Kidney glomerular epithelial cell (primary cell): ENCODE data around the gene SULT1E1.
"Not testable (repeated sequence)": the region's sequence is repeated elsewhere in the genome, so short reads cannot be mapped to it uniquely, and the experiment has no call there.

Experiments
- DNase-seq: peaks from one replicate; lab custom pipeline; 2025; lab: John Stamatoyannopoulos, UW

SULT1E1 gene

DNA sequence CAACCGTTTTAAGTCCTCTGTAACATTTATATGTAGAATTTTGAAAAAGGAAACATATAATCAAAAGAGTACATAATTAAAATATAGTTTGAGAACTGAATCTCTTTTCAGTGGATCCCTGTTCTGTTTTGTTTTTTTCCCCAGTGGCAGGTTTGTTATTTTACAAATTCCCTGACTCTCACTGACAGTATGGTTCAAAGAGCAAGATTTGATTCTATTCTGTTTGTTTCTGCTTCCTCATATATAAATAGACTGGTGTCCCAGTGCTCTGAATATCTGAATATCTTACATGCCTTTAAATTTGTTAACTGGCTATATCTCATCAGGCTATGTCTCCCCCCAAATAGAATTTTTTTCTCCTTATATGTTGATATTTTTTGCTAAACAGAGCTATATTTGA, 16.6 kb downstream of the SULT1E1 start:
- DNase-seq: no peak

DNA sequence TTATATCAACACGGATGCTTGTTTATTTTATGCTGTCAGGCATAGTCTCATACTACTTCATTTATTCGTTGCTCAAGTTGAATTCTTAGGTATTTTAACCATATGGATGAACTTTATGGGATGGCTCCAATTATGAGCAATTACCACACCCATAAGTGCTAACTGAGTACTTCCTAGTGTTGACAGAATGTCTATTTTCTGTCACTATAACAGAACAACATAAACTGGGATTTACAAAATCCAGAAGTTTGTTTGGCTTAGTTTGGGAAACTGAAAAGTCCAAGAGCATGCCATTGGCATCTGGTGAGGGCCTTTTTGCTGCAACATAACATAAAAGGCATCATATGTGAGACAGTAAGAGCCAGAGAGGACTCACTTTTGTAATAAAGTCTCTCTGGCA, 21.0 kb downstream of the SULT1E1 start:
- DNase-seq: no peak

DNA sequence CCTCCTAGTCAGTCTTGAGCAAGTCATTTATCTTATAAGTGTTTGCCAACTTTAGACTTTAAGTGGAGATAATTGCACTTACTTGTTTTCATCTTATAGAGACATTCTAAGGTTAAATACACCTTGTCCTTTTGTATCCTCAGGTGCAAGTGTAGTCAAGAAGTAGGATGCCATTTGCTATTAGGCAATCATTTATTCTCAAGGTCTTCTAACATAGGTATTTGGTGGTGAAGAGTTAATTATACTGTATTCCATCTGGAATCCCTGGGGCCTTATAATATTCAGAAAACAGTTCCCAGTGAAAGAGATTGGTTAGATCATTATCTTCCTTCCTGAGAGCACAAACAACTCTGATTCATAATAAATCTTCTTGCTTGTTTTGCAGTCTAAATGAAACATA, 23.7 kb downstream of the SULT1E1 start:
- DNase-seq: no peak

DNA sequence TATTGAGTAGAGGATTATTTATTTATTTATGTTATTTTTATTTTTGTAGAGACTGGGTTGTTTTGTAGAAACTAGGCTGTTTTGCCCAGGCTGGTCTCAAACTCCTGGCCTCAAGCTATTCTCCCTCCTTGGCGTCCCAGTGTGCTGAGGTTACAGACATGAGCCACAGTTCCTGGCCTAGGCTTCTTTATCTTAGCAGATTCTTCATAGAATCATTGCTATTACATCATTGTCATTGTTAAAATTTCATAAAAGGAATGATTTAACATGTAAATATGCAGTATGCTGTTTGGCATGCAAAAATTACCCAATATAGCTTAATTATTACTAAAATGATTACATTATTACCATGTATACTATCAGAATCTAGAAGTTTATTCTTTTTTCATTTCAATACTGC, 24.2 kb downstream of the SULT1E1 start:
- DNase-seq: no peak

DNA sequence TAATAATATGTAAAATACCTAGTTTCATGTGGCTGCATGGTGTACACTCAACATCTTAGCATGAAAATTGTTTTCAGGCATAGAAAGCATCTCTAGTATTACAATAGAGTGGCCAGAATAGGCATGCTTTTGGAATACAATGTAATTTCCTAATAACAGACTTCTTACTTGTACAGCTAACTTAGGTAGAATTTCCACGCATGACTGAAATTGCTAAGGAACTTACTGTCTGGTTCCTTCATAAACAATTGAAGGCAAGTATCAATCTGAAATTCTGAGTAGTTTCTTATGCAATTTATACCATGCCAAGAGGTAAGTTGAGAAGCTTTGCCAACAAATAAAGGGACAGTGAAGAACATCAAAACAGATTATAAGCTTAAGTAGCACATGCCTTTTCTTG, 26.7 kb downstream of the SULT1E1 start:
- DNase-seq: no peak

DNA sequence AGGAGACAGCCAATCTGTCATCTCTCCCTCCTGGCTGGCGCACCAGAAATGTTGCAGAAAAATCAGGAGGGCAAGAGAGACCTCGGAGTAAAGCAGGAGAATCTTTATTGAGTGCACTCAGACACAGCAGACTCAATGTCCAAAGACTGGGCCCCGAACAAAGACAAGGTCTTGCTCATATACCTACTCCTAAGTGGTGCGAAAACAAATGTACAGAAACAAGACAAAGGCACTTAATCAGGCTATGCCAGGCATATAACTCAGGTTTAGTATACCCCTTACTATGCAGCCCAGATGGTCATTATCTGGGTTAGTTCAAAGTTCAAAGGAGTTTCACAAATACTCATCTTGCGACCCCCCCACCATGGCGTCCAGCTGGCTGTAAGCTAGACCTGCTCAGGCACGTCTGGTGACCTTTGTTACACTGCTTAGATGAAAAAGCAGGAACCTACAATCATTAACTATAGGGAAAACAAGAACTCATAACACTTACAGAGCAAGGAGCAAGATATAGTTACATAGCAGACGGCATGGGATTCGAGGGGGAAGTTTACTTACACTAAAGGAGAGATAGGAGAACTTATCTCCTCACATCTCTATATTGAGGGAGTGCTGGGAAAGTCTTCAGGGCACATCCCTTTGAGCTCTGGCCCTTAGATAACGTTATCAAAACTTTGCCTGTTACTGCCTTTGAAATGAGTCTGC, 27.5 kb downstream of the SULT1E1 start:
- peak; percentile 32 for DNase-seq

DNA sequence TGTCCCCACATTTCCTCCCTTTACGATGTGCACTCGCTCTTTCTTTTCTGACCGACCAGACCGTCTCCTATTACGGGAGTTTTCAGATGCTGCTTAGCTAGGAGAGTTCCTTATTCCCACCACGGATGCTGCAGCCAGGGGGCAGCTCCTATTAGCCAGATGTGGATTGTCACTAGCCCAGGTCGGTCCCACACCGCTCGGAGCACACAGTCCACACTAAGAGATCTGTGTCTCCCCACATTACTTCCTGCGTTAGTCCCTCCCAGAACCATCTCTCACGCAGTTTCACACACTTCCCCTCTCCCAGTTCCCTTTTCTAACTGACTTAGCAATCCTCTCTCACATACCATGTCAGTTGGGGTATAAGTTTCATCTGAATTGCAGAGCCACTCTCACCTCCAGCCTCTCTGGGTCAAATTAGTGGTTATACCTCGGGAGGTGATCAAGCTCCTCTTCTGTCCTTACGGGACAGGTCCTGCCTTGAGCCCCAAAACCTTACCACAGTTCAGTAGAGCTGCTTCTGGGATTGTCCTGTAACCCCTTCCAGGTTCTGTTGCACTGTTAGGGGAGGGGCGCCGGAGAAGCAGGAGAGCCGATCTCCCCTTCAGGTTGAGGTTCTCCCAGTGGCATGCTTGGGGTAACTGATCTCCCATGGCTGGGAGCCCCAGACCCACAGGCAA, 28.2 kb downstream of the SULT1E1 start:
- no peak for DNase-seq

DNA sequence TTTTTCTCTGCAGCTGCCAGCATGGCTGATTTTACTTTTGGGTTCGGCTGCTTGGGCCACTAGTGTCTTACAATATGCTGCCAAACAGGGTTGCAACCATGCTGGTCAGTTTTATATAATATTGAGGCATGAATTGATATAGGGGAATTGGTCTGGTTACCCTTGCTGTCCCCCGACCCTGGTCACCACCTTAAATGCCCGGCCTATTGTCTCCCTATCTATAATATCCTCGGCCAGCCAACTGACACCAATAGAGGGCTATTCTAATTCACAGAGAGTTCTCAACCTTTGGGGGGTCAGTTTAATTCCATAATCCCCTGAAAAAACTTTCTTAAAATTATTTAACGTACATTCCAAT, 28.7 kb downstream of the SULT1E1 start:
- DNase-seq: no peak

DNA sequence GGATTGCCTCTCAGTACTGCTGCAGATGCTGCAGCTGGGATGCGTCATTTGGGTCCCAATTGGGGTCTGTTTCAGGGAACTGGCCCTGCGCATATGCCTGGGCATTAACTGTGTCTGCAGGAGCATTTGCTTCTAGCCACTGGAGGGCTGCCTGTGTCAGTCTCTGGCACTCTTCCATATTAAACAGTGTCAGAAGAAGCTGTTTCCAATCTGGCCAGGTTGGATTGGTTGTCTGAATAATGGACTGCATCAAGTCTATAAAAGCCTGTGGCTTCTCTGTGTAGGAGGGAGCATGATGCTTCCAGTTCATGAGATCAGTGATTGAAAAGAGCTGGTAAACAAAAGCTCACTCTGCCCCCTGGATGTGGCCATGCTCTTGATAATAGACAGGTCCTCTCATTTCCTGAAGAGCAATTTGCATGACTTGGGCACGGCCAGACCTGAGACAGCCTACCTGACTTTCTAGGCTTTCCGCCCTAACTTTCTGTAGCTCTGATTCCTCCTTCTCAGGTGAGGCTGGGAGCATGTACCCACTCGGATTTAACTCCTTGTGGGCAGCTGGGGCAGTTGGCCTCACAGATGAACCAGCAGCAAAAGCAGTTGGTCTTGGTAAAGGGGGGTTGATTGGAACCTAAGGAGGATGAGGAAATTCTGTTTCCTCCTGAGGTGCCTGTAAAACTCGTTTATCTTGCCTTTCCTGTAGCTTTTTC, 29.2 kb downstream of the SULT1E1 start:
- DNase-seq: peak; percentile 49

DNA sequence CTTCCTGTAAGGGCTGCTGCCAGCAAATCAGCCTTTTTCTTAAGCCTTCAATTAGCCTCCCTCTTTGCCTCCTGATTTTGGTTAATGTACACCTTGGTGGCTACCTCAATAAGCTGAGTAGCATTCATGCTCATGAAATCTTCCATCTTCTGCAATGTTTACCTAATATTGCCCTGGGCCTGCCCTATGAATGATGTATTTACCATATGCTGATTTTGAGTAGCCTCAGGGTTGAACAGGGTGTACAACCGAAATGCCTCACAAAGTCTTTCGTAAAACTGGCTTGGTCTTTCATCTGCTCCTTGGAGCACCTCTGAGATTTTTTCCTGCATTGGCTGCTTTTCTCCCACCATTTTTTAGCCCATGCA, 29.8 kb downstream of the SULT1E1 start:
- no peak for DNase-seq

DNA sequence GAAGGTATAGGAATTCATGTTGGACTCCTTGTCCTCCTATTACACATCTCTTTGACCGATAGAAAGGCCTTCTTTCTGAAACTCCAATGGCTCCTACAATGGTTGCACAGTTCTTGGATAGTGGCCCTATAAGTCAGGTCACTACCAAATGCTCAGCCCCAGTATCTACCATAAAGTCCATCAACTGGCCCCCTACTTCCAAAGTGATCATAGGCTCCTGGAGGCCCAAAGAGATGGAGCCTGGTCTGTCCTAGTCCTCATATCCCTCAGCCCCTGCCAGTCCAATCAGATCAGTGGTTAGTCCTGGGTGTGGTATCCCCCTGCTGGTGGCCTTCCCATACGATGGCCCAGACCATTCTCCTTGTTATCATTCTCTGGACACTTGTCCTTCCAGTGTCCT, 30.3 kb downstream of the SULT1E1 start:
- no peak for DNase-seq

DNA sequence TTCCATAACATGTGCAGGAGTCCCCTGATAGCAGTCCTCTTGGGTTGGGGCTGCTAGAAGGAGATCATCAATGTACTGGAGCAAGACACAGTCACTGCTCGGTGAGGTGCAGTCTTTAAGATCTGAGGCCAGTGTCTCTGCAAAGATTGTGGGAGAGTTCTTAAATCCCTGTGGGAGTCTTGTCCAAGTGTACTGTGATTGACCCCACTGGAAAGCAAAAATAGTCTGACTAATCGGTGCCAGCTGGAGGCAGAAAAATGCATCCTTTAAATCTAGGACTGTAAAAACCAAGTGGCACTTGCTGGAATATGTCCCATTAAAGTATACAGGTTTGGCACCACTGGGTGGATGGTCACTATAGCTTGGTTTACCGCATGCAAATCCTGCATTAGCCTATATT, 31.1 kb downstream of the SULT1E1 start:
- DNase-seq: no peak

DNA sequence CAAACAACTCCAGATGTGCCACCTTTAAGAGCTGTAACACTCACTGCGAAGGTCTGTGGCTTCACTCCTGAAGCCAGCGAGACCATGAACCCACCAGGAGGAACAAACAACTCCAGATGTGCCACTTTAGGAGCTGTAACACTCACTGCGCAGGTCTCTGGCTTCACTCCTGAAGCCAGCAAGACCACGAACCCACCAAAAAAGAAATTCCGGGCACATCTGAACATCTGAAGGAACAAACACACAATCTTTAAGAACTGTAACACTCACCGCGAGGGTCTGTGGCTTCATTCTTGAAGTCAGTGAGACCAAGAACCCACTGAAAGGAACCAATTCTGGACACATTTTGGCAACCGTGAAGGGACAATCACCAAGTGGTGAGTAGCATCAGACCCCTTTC, 34.9 kb downstream of the SULT1E1 start:
- DNase-seq: not testable (repeated sequence)

DNA sequence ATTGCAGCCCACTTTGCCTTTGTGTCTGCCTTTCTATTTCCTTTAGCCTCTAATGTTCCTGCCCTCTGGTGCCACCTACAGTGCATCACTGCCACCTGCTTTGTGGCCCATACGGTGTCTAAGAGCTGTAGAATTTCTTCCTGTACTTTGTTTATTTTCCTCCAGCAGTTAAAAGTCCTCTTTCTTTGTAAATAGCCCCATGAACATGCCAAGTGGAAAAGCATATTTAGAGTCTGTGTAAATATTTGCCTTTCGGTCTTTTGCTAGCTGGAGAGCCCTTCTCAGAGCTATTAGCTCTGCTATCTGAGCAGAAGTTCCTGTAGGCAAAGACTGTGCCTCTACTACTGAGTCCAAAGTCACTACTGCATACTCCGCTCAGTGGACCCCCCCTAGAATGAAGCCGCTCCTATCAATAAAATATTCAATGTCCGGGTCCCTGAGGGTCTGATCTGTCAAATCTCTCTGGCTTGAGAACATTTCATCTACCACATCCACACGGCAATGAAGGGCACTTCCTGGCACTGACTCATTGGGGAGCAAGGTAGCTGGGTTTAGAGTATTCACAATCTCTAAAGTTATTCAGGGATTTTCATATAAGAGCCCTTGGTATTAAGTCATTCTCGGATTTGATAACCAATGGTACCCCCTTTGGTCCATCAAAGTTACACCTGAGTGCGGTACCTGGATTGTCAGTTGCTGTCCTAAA, 36.3 kb downstream of the SULT1E1 start:
- peak; percentile 33 for DNase-seq

DNA sequence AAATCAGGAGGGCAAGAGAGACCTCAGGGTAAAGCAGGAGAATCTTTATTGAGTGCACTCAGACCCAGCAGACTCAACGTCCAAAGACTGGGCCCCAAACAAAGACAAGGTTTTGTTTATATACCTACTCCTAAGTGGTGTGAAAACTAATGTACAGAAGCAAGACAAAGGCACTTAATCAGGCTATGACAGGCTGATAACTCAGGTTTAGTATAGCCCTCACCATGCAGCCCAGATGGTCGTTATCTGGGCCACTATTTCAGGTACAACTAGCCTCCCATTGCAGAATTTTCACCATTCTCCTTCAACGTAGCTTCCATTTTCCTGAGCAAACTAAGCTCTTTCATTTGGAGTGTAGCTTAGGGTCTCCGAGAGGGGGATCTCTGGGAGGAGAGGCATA, 36.9 kb downstream of the SULT1E1 start:
- no peak for DNase-seq

DNA sequence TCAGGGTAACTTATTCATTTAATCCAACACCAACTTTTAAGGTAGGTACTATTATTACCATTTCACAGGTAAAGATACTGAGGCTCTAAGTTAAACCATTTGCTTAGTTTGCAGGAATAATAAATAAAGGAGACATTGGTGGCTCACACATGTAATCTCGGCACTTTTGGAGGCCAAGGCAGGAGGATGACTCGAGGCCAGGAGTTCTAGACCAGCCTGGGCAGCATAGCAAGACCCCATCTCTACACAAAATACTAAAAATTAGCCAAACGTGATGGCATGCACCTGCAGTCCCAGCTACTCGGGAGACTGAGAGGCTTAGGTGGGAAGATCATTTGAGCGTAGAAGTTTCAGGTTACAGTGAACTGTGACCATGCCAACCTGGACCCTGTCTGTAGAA, 37.7 kb downstream of the SULT1E1 start:
- no peak for DNase-seq

DNA sequence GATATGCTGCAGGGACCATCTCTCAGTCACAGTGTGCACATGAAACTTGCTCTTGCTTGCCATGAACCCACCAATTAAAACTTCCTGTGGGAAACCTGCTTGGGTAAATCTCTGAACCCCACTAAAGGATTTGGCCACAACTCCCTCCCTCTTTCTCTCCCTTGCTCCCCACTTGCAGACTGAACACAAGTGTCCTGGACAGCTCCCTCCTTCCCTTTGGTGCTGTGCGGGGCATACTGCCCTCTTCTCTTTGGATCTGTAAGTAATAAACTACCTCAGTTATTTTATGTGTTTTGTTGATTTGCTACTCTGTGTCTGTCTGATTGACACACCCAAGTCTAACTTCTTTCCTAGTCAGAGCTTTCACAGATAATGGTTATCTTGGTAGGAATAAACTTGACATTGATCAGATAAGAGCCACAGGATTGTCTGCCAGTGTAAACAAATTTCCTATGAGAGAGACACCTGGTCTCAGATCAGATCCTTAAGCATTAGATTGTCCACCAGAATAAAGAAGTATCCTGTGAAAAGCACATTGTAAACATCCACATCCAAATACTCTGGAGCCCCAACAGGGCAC, 41.8 kb downstream of the SULT1E1 start:
- DNase-seq: no peak

DNA sequence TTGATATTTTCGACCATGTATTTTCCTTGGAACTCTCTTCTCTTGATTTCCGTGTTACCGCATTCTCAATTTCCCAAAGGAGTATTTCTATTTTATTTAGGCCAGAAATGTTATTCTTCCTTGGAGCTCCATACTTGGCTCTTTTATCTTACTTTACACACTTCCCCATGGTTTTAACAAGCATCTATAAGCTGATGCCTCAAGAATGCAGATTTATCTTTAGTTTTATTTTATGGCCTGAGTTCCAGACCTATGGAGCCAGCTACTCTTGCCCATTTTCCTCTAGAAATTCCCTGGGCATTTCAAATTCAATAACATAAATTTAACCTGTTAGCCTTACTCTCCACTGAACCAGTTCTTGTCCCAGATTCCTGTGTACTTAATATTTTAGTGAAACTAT, 43.7 kb downstream of the SULT1E1 start:
- DNase-seq: no peak

DNA sequence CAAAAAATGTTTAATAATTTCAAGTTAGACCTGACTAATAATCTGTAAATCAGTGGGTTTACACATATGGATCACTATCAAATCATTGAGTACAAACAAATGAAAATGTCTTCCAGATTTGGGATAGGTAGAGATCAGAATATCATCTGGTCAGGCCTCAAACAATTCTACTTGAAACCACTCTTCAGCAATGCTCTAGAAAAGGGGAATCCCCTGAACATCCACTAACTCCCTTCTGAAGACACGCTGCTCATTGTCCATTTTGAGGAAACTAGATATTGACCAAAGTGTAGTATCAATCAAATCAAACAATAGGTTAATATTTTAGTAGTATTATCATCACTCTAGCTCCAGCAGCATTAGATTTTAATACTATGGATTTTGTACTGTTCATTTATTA, 46.3 kb downstream of the SULT1E1 start:
- no peak for DNase-seq

DNA sequence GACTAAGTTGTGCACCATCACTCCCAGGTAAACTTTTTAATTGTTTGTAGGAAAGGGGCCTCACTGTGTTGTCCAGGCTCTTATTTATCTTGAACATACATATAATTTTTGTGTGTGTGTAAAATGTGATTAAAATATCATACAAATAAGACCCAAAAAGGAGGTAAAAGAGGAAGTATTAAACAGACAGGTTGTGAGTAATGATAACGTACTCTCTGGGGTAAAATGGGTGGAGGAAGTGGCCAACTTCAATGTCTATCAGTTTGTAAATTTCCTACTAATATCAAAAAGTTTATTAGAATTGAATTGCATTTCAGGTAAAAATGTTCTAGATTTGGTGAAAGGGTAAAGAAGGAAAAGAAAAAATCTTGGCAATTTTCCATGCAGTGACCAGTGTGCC, 48.8 kb downstream of the SULT1E1 start:
- no peak for DNase-seq

DNA sequence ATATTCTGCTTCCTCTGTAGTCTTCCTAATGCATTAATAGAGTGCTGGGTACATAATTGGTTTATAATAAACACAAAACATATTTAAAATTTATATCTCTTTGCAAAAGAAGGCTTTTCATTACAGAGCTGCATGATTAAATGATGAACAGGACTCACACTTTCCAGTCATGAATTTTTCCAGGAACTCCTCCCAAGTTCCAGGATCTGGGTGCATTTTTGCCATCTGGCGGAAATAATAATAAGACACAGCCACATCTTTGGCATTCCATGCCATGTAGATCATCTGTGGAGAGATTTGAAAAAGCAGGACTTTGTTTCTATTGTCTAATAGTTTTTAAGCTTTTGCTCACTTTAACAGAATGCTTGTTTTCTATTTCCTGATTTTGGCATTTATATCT, 59.3 kb downstream of the SULT1E1 start:
- DNase-seq: peak; percentile 6

DNA sequence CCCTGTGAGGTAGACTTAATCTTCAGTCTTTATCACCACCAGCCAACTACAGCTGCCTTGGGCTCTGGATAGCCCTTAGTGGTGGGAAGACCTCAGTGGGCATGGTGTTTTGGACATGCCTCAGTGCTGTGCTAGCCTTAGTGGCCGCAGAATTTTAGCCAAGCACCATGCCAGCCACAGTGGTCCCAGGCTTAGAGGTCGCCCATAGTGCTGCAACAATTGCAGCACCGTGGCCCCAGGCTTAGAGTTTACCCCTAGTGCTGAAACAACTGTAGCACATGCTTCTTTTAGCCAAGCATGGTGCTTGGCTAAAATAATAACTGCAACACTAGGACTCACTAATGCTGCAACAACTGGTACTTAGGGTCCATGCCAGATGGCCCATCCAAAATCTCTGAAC, 60.6 kb downstream of the SULT1E1 start:
- DNase-seq: no peak

DNA sequence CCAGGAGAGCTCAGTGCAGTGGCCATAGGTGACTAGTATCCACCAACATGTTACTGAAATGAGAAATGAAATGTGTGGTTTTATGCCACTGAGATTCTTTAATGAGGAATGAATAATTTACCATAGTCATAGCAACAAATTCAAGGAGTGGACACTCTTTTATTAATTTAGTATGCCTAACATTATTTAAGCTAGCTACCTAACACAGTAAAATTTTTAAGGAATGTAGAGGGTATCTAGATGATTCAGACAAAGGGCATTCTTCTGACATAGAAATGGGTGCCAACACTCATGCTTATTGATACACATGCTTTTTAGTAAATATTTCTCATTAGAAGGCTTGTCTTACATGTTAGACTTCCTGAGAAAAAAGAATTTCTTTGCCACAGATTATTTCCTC, 66.2 kb downstream of the SULT1E1 start:
- no peak for DNase-seq
